ENCODE measurements around the gene SLC7A5.
A peak's percentile ranks its signal among the peaks of the same experiment; 100 is the strongest.
"Not testable (repeated sequence)": the region's sequence is repeated elsewhere in the genome, so short reads cannot be mapped to it uniquely, and the experiment has no call there.

SLC7A5 gene

DNA sequence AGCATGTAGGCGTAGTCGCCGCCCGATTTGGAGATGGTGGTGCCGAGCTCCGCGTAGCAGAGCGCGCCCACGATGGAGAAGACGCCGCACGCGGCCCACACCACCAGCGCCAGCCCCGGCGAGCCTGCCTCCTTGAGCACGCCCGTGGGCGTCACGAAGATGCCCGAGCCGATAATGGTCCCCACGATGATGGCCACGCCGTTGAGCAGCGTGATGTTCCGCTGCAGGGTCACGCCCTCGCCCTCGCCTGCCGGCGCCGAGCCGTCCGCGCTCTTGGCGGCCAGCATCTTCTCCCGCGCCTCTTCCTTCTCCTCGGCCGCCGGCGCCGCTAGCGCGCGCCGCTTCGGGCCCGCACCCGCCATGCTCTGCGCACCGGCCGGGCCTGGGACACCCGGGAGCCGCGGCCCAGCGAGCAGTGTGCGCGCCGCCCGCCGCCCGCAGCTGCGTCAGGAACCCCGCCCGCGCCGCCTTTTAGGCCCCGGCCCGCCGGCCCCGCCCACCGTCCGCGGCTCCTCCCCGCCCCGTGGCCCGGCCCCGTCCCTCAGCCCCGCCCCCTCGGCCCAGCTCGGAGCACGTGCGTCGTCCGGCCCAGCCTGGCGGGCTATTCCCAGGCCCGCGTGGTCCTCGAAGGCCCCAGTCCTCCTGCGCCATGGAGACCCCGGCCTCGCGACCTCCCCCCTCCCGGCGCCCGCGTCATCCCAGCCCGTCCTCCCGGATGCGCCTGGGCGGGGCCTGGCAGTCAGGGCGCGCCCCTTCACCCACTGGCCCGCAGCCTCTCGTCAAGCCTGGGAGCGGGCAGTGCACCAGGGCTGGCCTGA is at the start of gene SLC7A5:
TSS of gene SLC7A5 (minus strand) at position 447 of the 818 bp plus-strand sequence. CDS start at position 362, 85 bp downstream.
- DNase-seq: peak; percentile 79

DNA sequence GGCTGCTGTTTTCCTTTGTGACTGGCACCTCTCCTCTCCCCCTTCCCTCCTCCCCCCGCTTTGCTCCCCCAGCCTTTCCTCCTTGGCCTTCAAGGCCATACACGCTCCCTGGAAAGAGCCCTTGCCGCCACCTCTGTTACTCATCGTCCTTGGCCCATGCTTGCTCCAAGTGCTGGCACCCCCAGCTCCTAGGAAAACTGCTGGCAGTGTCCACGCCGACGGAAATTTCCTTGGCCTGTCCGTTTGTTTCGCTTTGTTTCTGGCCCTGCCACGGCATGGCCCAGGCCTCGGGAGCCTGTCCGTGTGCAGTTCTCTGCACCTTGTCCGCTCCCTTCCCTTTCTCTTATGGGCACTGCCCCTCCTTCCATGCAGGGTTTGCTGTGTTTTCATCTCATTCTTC is 49.0 kb upstream of the SLC7A5 start:
- no peak for DNase-seq

DNA sequence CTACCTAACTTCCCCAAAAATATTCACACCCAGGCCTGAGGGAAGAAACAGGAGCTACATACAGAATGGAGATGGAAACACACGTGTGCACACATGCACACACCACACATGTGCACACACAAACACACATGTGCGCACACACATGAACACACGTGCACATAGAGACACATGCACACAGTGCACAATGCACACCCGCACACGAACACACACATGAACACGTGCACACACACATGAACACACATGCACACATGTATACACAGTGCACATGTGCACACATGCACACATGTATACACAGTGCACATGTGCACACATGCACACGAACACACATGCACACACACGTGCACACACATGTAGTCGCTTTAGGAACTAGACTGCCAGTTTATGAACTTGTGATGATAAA is 48.2 kb upstream of the SLC7A5 start:
- no peak for DNase-seq

DNA sequence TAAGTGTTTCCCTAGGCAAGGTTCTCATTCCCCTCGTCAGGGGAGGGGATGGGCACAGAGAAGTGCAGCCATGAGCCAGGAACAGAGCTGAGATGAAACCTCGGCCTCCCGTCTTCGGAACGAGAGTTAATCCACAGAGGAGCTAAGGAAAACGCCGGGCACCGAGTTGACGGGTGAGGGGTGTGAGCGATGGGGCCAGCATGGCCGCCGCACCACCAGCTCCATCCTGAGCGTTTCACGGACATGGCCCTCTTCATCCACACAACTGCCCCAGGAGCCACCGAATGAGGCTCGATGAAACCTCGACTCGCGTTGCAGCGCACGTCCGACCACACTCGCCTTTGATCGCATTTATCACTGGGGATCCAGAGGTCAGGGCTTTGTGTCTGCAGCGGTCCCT is 45.5 kb upstream of the SLC7A5 start:
- no peak for DNase-seq

DNA sequence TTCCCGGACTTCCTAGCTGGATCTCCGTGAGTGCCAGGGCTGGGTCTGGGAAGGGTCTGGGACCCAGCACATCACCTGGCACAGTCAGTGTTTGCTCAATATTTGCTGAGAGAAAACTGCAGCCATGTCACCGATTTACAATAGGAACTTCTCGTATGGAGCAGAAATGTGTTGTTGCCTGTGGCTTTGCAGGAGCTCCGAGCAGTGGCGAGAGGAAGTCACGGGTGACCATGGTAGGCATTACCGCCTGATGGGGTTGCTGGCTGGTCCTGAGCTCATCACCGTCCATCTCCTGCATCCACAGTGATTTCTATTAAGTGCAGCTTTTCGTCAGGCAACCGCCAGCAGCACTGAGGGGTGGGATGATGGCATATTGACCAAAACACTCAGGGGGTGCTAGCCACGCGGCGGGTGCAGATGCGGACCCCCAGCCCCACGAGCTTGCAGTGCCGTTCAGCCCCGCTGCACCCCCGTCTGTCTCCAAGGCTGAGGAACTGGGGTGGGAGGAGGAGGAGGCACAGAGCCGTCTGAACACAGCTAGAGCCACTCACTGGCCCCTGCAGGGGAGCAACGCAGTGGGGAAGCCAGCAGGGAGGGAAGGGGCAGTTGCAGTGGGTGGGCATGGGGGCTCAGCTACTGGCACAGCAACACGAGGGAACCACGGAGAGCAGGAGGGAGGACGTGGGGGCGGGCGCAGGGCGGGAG is 44.9 kb upstream of the SLC7A5 start:
- not testable (repeated sequence) for DNase-seq

DNA sequence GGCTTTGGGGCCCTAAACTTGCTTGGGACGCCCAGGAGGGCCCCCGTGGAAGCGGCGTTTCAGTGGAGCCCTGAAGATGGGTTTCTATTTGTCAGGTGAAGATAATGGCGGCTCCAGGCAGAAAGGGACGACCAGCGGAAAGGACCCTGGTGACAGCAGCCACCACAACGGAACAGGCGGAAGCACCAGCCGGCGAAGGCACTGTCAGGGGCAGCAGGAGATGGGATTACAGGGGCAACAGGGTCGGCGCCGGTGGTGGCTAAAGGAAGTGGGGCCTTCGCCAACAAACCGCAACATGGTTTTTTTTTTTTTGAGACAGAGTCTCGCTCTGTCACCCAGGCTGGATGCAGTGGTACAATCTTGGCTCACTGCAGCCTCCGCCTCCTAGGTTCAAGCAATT is 43.4 kb upstream of the SLC7A5 start:
- not testable (repeated sequence) for DNase-seq

DNA sequence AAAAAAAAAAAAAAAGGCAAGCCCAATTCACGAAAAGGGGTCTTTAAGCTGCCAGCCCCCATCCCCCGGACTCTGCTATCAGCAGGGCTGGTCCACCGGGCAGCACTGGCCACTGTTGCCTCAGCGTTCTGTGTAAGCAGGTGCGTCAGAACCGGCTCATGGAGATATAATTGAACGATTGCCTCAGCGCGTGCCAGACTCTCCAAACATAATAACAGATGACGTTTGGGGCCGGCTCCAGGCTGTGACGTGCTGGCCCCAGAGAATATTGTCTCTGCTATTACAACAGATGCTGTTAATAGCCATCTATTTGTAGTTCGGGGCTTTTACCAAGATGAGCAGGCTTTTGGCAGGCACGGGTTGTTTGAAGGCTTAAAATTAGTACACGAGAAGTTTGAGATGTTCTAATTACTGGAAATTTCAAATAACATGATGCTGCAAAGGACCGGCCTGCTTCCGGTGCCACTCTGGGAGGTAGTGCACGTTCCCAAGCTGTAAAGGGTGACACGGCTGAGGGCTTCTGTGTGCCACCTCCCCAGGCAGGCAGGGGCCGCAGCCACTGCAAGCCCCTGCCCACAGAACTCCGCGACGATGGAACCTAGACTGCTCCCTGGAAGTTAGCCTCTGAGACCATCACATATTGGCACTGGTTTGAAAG is 41.9 kb upstream of the SLC7A5 start:
- peak; percentile 19 for DNase-seq

DNA sequence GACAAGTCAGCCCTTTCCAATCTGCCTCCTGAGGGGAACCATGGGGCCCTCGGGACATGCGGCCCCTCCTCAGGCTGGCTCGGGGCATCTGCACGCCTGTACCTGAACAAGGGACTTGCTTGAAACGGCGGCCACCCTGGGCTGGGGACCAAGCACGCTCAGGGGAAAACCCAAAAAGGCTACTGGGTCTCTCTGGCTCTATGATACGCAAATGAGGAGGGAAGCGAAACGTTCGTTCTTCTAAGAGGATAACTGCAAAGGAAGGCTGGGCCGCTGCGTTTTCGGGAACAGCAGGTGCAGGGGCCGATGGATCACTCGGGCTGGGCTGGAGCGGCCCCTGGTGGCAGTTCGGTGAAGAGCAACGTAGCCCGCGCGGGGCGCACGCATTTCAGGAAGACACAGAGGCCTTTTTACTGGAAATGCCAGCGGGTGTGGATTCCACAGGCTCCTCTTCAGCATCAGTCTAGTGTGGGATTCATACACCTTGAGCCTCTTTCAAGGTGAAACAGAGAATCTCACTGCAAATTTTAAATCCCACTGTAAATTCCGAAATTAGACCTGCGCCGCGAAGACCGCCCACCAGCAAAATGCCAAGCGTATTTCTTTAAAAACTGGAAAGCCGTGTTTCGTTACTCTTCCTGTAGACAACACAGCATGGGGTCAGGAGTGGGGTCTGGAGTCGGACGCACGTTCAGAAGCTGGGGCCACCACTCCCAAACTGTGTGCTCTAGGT is 40.1 kb upstream of the SLC7A5 start:
- peak; percentile 79 for DNase-seq

DNA sequence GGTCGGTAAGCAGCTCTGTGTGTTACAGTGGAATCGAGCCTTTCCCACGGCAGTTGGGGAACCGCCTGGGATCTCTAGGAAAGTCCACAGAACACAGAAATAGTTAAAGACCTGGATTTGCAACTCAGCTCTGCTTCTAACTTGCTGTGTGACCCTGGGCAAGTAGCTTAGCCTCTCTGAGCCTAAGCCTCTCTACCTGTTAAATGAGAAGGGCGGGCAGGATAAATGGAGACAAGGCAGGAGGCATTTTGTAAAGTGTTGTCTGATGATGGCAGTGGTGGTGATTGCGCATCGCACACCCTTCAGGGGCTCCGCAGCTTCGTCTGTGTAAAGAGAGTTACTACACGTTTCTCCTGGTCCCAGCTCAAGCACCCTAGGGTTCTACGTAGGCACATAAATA is 38.8 kb upstream of the SLC7A5 start:
- not testable (repeated sequence) for DNase-seq

DNA sequence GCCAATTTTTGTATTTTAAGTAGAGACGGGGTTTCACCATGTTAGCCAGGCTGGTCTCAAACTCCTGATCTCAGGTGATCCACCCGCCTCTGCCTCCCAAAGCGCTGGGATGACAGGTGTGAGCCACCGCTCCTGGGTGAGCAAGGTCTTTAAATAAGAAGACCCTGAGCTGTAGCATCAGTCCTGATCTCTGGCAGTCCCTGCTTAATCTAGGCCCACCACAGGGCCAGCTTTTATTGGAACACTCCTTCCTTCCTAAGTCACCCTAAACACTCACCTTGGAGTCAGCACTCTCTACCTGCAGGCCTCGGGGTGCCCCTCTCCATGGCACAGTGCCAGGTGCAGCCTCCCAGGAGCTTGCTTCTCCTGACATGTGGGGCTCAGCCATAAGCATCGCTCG is 36.2 kb upstream of the SLC7A5 start:
- DNase-seq: not testable (repeated sequence)

DNA sequence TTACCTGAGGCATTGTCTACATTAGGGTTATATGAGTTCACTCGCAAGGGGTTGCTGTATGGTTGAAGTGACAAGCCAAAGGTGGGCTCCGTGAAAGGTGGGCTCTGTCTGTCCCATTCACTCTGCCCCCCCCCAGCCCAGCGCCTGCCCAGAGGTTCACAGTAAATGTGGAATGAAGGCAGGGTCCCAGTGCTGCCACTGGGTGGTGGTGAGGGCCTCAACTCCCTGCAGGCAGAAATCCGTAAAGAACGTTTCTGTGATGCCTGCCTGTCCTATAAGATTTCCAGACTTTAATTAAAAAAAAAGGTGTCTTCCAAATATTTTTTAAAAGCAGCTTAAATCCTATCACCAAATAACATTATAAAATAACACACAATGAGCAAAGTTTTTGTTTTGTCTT is 35.7 kb upstream of the SLC7A5 start:
- not testable (repeated sequence) for DNase-seq

DNA sequence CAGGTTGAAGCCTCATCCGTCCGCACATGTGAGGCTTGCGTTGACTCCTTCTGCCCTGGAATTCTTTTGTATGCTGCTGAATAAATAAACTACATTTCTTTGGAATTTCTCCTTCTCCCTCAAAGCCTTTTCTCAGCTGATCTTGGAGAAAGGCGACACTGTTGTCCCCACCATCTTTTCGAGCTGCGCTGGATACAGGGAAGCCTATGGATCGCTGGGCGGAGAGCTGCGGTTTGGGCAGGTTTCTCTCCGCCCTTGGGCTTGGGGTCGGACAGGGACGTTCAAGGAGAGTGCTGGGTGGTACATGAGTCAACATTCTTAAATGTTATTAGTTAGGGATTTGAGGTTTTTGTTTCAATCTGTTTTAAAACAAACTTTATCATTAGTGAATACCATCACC is 31.2 kb upstream of the SLC7A5 start:
- DNase-seq: not testable (repeated sequence)

DNA sequence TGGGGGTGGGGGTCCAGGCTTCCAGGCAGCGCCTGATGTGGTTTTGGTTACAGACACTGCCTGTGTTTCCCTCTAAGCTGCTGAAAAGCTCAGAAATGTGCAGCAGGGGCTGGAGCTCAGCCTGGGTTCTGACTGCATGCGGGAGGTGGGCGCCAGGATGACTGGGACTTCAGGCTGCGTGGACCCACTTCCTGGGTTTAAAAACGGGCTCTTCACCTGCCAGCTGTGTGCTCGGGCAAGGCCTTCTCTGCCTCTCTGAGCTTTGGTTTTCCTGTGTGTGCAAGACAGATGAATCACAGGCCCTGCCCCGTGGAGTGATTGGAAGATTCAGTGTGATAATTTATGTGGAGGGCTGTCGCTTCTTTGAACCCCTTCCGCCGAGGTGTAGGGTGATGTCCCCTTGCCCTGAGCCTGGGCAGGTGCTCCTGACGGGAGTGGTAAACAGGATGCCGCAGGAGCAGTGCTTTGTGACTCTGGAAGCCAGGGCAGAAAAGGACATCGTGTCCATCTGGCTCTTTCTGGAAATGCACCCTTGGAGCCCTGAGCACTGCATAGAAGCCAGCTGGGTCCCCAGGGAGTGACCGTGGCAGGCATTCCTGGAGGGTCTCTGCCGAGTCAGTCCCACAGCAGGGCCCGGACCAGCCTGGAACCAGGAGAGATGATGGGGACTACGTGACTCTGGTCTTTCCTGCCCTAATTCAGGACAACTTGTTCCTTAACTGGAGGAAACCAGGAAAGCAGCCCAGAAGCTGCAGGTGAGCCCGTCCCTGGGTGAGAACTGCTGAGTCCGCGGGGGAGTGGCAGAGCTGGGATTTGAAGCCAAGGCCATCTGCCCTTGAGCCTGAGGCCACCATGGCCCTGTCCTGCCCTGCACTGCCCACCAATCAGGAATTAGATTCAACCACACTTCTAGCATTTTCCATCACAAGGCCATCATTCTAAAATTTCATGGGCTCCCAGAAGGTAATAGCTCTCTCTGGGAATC is 28.5 kb upstream of the SLC7A5 start:
- DNase-seq: no peak

DNA sequence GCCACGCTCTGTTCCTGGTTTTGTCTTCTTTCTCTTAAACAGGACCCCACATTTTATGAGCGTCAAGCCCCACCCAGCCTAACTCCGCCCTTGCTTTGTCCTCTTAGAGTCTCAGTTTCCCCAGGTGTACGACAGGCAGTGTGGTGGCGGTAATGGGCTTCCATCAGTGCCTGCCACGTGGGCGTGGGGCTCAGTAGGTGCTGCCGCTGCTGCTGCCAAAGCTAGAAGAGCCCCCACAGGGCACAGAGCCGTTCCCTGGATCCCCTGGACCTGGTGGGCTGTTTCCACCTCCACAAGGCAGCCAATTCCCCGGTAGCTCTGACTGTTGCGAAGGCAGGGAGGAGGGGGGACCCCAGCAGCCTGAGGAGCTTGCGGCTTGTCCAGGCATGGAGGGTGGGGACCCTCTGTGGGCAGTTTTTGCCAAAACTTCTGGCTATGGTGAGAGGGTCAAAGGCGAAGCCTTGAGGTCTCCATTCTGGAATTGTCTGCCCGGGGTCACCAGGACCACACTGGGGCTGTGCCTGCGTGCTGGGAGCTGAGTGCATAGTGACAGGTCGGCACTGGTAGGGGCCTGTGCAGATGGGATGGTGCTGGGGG is 27.7 kb upstream of the SLC7A5 start:
- DNase-seq: not testable (repeated sequence)

DNA sequence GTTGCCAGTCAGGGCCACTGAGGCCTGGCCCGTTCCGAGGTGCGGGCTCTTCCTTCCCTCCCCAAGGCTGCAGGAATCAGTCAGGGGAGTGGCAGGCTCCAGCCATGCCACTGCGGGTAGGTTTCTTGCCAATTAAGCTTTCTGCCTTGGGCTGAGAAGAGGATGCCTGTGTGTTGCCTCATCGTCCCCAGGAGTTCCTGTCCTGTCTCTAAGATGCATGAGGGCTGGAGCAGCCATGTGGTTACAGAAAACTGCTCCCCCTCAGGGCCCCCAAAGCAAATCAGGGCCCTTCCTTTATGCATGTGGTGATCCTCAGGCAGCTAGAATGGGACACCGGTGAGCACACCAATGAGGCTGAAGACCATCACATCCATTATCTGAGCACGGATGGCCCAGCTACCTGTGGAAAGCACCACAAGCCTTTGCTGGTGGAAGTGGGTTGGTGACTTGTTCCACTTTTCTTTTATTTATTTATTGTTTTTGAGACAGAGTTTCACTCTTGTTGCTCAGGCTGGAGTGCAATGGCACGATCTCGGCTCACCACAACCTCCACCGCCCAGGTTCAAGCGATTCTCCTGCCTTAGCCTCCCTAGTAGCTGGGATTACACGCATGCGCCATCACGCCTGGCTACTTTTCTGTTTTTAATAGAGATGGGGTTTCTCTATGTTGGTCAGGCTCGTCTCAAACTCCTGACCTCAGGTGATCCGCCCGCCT is 27.0 kb upstream of the SLC7A5 start:
- not testable (repeated sequence) for DNase-seq

DNA sequence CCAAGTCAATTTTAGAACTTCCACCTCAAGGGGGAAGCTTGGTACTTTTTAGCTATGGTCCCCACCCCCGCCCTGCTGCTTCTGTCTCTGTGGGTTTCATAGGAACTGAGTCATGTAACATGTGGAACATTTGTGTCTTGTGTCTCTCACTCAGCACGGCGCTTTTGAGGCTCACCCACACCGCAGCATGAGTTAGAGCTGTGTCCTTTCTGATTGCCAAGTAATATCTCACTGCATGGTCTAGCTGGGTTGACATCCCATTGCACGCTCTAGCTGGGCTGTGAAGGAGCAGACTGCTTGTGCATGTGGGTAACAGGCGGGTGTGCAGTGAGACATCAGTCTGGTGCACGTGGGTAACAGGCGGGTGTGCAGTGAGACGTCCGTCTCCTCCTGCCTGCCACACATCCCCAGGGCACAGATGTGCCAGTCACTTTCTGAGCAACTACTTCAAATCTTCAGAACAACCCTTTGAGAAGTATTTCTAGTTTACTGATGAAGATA is 26.4 kb upstream of the SLC7A5 start:
- no peak for DNase-seq

DNA sequence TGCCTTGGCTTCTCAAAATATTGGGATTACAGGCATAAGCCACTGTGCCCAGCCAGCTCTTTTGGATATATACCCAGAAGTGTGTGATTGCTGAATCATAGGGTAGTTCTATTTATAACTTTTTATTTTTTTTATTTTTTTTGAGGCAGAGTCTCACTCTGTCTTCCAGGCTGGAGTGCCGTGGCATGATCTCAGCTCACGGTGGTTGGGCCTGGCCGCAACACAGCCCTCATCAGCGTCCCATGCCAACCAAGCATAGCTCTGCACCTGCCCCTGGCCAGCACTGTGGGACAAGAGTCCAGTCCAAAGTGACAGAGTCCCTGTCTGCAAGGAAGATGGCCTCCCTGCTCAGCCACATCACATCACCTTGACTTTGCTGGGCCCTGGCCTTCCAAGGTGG is 24.7 kb upstream of the SLC7A5 start:
- not testable (repeated sequence) for DNase-seq

DNA sequence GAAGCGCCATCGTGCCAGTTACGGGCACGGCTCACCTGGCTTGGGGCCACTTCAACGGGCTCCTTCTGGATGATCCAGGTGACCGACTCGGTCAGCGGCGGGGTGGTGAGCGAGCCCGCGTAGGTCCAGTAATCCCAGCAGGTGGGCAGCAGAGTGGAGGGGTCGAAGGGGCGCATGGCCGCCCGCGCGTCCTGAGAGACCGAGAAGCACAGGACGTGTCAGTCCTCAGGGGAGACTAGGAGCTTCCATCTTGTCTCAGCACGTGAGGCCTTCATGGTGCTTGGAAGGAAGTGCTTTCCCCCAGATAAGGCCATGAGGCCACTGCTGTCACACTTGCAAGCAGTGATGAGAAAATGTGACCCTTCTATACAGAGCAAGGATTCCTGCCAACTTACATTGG is 22.5 kb upstream of the SLC7A5 start:
- DNase-seq: no peak

DNA sequence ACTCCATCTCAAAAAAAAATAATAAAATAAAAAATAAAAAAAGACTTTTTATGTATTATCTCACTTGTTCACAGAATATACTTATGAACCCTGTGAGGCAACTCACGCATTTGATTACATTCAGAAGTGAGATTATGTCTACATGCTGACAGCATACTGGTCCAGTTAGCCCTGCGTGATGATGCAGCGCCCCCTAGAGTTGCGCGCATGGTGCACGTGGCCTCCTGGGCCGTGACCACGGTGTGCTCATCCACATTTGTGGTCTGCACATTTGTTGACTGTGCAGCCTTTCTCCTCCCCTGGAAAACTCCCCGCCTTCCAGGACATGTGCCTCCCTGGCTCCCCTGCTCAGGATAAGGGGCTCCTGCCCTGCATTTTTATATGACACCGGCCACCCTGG is 20.5 kb upstream of the SLC7A5 start:
- DNase-seq: not testable (repeated sequence)

DNA sequence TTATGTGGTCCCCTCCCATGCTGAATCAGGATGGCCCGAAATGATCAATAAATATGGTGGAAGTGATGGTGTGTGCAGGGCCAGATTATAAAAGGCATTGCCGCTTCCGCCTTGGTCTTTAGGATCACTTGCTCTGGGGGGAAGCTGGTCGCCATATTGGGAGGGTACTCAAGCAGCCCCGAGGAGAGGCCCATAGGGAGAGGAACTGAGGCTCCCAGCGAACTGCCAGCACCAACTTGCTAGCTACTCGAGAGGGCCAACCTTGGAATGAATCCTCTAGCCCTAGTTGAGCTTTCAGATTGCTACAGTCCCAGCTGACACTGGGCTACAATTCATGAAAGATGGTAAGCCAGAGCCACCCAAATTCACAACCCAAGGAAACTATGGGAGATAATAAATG is 19.0 kb upstream of the SLC7A5 start:
- not testable (repeated sequence) for DNase-seq

All from NCI-H82 (cell line).